Caco-2 (cell line): ENCODE results near the gene TNNT2. TPM values are rescaled to one million over a fixed set of nuclear protein-coding genes. Genes with fewer than 3 reads are reported as not detected.

Experiments used
- BruUV-seq: library from RNA; stranded (reverse); fragments of 400-500 nt; replicated peaks from 2 replicates; lab custom pipeline; 2021; lab: Mats Ljungman, UMichigan
- CTCF ChIA-PET: fragments of 300-600 bp; sonication (Branson Sonifier 250); formaldehyde crosslinking; loops from one replicate; lab custom pipeline; 2022; ENCODE audit warnings: antibody characterized with exemption; lab: Charles Lee
- POLR2A ChIA-PET: fragments of 300-600 bp; sonication (Branson Sonifier 250); formaldehyde crosslinking; loops from one replicate; lab custom pipeline; 2022; ENCODE audit warnings: antibody characterized with exemption; lab: Charles Lee
- DNase-seq, 2 experiments: peaks; one replicate each; pipeline versions ENCODE4 v3.0.0 to v3.0.0-alpha.2; 2020 to 2022
- H3K27me3 ChIP-seq: replicated peaks from 2 replicates; pipeline ENCODE4 v1.6.0; 2011; ENCODE audit warnings: low read length; ENCODE audit not compliant: control insufficient read depth, insufficient read depth
- H3K36me3 ChIP-seq: 2 replicates; pipeline ENCODE4 v1.5.1; 2011; ENCODE audit warnings: low read length; ENCODE audit not compliant: control insufficient read depth, insufficient read depth
- H3K4me1 ChIP-seq: fragments of 250-450 bp; sonication (Bioruptor Pico); 2 replicates; pipeline ENCODE4 v1.5.1; 2020; ENCODE audit warnings: mild to moderate bottlenecking
- H3K4me3 ChIP-seq: 2 replicates; pipeline ENCODE4 v1.5.1; 2011; ENCODE audit warnings: low read depth, mild to moderate bottlenecking, control low read depth, low read length
- H3K9me3 ChIP-seq: fragments of 250-450 bp; sonication (Bioruptor Pico); 2 replicates; pipeline ENCODE4 v1.5.1; 2020; ENCODE audit warnings: mild to moderate bottlenecking, moderate library complexity
- H3K27ac Mint-ChIP-seq: one replicate; pipeline ENCODE4 v1.8.0; 2022; ENCODE audit warnings: mixed read lengths; ENCODE audit not compliant: unreplicated experiment
- H3K27me3 Mint-ChIP-seq: one replicate; pipeline ENCODE4 v1.8.0; 2022; ENCODE audit warnings: mixed read lengths; ENCODE audit not compliant: insufficient read depth, unreplicated experiment
- H3K36me3 Mint-ChIP-seq: one replicate; pipeline ENCODE4 v1.8.0; 2022; ENCODE audit warnings: mild to moderate bottlenecking, mixed read lengths; ENCODE audit not compliant: insufficient read depth, unreplicated experiment
- H3K4me1 Mint-ChIP-seq: one replicate; pipeline ENCODE4 v1.8.0; 2022; ENCODE audit warnings: low read depth, mixed read lengths; ENCODE audit not compliant: unreplicated experiment
- H3K4me3 Mint-ChIP-seq: one replicate; pipeline ENCODE4 v1.8.0; 2022; ENCODE audit warnings: mild to moderate bottlenecking, moderate library complexity, mixed read lengths; ENCODE audit not compliant: unreplicated experiment
- H3K9me3 Mint-ChIP-seq: one replicate; pipeline ENCODE4 v1.8.0; 2022; ENCODE audit warnings: mixed read lengths; ENCODE audit not compliant: unreplicated experiment
- intact Hi-C: fragments of 100-400 bp; cut with micrococcal nuclease; formaldehyde crosslinking; loops from one replicate; pipeline ENCODE4 v1.10.0; 2022; ENCODE audit not compliant: unreplicated experiment
- total RNA-seq: library from RNA; stranded (reverse); gene quantifications from 2 replicates; pipeline ENCODE4 v1.2.3, GENCODE V29; 2022
- TF ChIP-seq, protein P1 (sequence below), 2 experiments: fragments of 200-600 bp in 1 of 2; IDR thresholded peaks; 1 replicate in 1 of 2; 2 replicates in 1 of 2; pipeline versions ENCODE4 v1.5.1 to v1.8.0; 2011 to 2022; ENCODE audit warnings: antibody characterized with exemption in 1 of 2, control low read depth in 1 of 2, inconsistent platforms in 1 of 2, low read depth in 1 of 2, low read length in 1 of 2, mild to moderate bottlenecking in 1 of 2, moderate library complexity in 1 of 2; ENCODE audit not compliant: insufficient read depth in 1 of 2, severe bottlenecking in 1 of 2, unreplicated experiment in 1 of 2

TNNT2 gene
- total RNA-seq, 1 experiment from 2014 or later: 7.3 TPM

DNA sequence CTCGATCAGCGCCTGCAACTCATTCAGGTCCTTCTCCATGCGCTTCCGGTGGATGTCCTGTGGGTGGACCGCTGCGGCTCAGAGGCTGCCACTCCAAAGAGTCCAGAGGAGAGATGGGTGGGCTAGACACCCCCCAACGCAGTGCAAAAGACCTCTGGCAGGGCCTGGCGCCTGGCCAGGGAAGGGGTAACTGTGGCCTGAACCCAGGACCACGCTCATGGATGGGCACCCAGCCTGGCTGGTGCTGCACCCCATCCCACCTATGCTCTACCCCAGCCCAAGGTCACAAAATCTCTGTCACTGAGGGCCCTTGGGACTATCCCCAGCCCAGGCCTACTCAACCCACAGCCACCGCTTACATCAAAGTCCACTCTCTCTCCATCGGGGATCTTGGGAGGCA is 12.2 kb downstream of the TNNT2 start:
- H3K27ac Mint-ChIP-seq: no peak overlapping the region
- no peak for DNase-seq
- peaks cover 15% of the 10 kb centered on the region for H3K27me3 Mint-ChIP-seq
- no peak overlapping the region for H3K4me3 ChIP-seq
- H3K9me3 ChIP-seq: no peaks in the 10 kb centered on the region
- H3K4me3 Mint-ChIP-seq: no peak overlapping the region
- no peaks in the 10 kb centered on the region for H3K9me3 Mint-ChIP-seq
- no peaks in the 10 kb centered on the region for H3K4me1 ChIP-seq
- no peaks in the 10 kb centered on the region for H3K36me3 ChIP-seq
- CTCF ChIA-PET: interaction anchor here (0.8 kb wide), 1 partner anchor 17 kb away, joined by 3 read pairs; no protein-coding TSS in a partner anchor
- BruUV-seq: no TSS peak
- no peaks in the 10 kb centered on the region for H3K27me3 ChIP-seq
- H3K36me3 Mint-ChIP-seq: no peaks in the 10 kb centered on the region
- intact Hi-C loops: no loop called here
- TF ChIP-seq, protein P1, sequence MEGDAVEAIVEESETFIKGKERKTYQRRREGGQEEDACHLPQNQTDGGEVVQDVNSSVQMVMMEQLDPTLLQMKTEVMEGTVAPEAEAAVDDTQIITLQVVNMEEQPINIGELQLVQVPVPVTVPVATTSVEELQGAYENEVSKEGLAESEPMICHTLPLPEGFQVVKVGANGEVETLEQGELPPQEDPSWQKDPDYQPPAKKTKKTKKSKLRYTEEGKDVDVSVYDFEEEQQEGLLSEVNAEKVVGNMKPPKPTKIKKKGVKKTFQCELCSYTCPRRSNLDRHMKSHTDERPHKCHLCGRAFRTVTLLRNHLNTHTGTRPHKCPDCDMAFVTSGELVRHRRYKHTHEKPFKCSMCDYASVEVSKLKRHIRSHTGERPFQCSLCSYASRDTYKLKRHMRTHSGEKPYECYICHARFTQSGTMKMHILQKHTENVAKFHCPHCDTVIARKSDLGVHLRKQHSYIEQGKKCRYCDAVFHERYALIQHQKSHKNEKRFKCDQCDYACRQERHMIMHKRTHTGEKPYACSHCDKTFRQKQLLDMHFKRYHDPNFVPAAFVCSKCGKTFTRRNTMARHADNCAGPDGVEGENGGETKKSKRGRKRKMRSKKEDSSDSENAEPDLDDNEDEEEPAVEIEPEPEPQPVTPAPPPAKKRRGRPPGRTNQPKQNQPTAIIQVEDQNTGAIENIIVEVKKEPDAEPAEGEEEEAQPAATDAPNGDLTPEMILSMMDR (IDR thresholded peaks at IDR 0.05; ENCODE audit: insufficient read depth in 1 of 2, low read depth in 1 of 2, low read length in 1 of 2, severe bottlenecking in 1 of 2, unreplicated experiment in 1 of 2): no peak
- no peaks in the 10 kb centered on the region for H3K4me1 Mint-ChIP-seq
- POLR2A ChIA-PET: no interaction called here

DNA sequence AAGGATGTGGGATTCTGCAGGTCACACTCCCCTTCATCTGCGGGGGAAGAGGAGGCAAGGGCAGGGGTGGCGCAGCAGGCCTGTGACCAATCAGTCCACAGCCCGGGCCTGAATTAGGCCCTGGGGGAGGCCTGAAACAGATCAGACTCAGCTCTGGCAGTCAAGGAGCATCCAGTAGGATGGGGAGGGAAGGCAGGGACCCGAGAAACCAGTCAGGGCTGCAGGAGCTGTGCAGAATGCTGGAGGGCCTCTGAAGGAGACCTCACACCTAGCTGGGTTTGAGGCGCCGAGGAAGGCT is 12.7 kb downstream of the TNNT2 start:
- no peak for DNase-seq
- ChIA-PET CTCF (interaction anchor here (0.8 kb wide), 1 partner anchor 17 kb away, joined by 3 read pairs; no protein-coding TSS in a partner anchor), POLR2A (no interaction called here)
- TF ChIP-seq, protein P1 (IDR thresholded peaks at IDR 0.05; ENCODE audit: insufficient read depth in 1 of 2, low read depth in 1 of 2, low read length in 1 of 2, severe bottlenecking in 1 of 2, unreplicated experiment in 1 of 2): no peak
- Mint-ChIP-seq H3K27ac (no peak overlapping the region), H3K4me1 (no peaks in the 10 kb centered on the region), H3K9me3 (no peaks in the 10 kb centered on the region), H3K27me3 (peaks cover 15% of the 10 kb centered on the region), H3K36me3 (no peaks in the 10 kb centered on the region), H3K4me3 (no peak overlapping the region)
- BruUV-seq: no TSS peak
- intact Hi-C loops: loop anchor here (5.0 kb wide), 1 partner anchor 97 kb away; no protein-coding TSS in a partner anchor
- Histone ChIP-seq H3K36me3 (no peaks in the 10 kb centered on the region), H3K9me3 (no peaks in the 10 kb centered on the region), H3K4me3 (no peak overlapping the region), H3K4me1 (no peaks in the 10 kb centered on the region), H3K27me3 (no peaks in the 10 kb centered on the region)

DNA sequence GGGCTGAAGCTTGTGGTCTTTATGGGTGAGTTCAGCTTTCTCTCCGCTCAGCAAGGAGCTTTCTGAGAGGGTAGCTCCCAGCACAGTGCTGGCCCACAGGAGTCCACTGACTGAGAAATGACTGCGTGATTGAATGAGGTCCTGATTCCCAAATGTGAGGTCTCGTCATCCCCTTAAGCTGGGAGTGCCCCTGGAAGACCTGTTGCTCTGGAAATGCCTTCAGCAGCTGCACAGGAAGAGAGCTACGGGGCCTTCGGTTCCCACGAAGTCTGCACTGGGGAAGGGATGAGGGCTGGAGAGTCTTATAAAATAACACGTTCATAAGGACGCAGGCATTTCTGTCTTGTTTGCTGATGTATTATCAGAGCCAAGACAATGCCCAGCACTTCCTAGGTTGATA is 14.0 kb downstream of the TNNT2 start:
- BruUV-seq: no TSS peak
- intact Hi-C loops: loop anchor here (5.0 kb wide), 1 partner anchor 96 kb away; no protein-coding TSS in a partner anchor
- H3K9me3 ChIP-seq: no peaks in the 10 kb centered on the region
- H3K36me3 ChIP-seq: no peaks in the 10 kb centered on the region
- ChIA-PET CTCF (interaction anchor here (0.8 to 3.4 kb wide), 4 partner anchors 10 to 109 kb away, joined by 3 to 25 read pairs (median 8); no protein-coding TSS in a partner anchor), POLR2A (no interaction called here)
- no peaks in the 10 kb centered on the region for H3K36me3 Mint-ChIP-seq
- H3K4me1 ChIP-seq: no peaks in the 10 kb centered on the region
- no peaks in the 10 kb centered on the region for H3K4me1 Mint-ChIP-seq
- H3K4me3 ChIP-seq: no peak overlapping the region
- peaks cover 11% of the 10 kb centered on the region for H3K27me3 Mint-ChIP-seq
- H3K4me3 Mint-ChIP-seq: no peak overlapping the region
- DNase-seq: no peak
- TF ChIP-seq, protein P1 (IDR thresholded peaks at IDR 0.05; ENCODE audit: insufficient read depth in 1 of 2, low read depth in 1 of 2, low read length in 1 of 2, severe bottlenecking in 1 of 2, unreplicated experiment in 1 of 2): no peak
- no peak overlapping the region for H3K27ac Mint-ChIP-seq
- H3K27me3 ChIP-seq: no peaks in the 10 kb centered on the region
- H3K9me3 Mint-ChIP-seq: no peaks in the 10 kb centered on the region
